Measurements from ENCODE around the gene ASCL3. TPM values are rescaled to one million over a fixed set of nuclear protein-coding genes. Genes with fewer than 3 reads are reported as not detected.
A peak's percentile ranks its signal among the peaks of the same experiment; 100 is the strongest.
"Not testable (repeated sequence)": the region's sequence is repeated elsewhere in the genome, so short reads cannot be mapped to it uniquely, and the experiment has no call there.

ASCL3 gene
- total and polyA plus RNA-seq, 10 donors = not detected

- 80 to 84% (median 81%) methylated on average over 4 of the region's 4 CpGs for WGBS, 5 donors
- Histone ChIP-seq H3K9me3 (no peaks in the 10 kb centered on the region), H3K4me1 (peaks cover 0 to 7% (median 0%) of the 10 kb centered on the region in 6 donors), H3K36me3 (peaks cover 0 to 64% (median 43%) of the 10 kb centered on the region in 6 donors), H3K27ac (peak overlapping the region in 1 of 8 donors; percentile 15), H3K4me3 (no peak overlapping the region), H3K27me3 (replicated peaks in 1 of 7) (no peaks in the 10 kb centered on the region)
- intact Hi-C loops (cut with DNase I; ENCODE audit: low total_unique reads) = no loop called here
- DNase-seq = no peak
- TF ChIP-seq POLR2A (IDR thresholded peaks at IDR 0.05) = no peak
- TF ChIP-seq, protein P1, sequence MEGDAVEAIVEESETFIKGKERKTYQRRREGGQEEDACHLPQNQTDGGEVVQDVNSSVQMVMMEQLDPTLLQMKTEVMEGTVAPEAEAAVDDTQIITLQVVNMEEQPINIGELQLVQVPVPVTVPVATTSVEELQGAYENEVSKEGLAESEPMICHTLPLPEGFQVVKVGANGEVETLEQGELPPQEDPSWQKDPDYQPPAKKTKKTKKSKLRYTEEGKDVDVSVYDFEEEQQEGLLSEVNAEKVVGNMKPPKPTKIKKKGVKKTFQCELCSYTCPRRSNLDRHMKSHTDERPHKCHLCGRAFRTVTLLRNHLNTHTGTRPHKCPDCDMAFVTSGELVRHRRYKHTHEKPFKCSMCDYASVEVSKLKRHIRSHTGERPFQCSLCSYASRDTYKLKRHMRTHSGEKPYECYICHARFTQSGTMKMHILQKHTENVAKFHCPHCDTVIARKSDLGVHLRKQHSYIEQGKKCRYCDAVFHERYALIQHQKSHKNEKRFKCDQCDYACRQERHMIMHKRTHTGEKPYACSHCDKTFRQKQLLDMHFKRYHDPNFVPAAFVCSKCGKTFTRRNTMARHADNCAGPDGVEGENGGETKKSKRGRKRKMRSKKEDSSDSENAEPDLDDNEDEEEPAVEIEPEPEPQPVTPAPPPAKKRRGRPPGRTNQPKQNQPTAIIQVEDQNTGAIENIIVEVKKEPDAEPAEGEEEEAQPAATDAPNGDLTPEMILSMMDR (IDR thresholded peaks at IDR 0.05 in 8 of 11, conservative IDR thresholded peaks at IDR 0.05 in 3 of 11) = no peak
- no peak for TF ChIP-seq POLR2AphosphoS5 (IDR thresholded peaks at IDR 0.05)
These were observed 4.6 kb upstream of the ASCL3 start for GRCh38 chr11:8947230-8947943.

GRCh38 chr11:8941341-8942103 is 1.3 kb downstream of the ASCL3 start:
- Histone ChIP-seq H3K4me3 (no peak overlapping the region), H3K36me3 (peaks cover 0 to 5% (median 0%) of the 10 kb centered on the region in 6 donors), H3K27me3 (replicated peaks in 1 of 7) (no peaks in the 10 kb centered on the region), H3K27ac (peak overlapping the region in 7 of 8 donors; percentile 6 to 80 (median 69)), H3K4me1 (peaks cover 0 to 10% (median 3%) of the 10 kb centered on the region in 6 donors), H3K9me3 (no peaks in the 10 kb centered on the region)
- intact Hi-C loops (cut with DNase I; ENCODE audit: low total_unique reads) = no loop called here
- 61 to 77% (median 64%) methylated on average over 8 of the region's 8 CpGs for WGBS, 5 donors
- DNase-seq = no peak
- TF ChIP-seq, protein P1 (IDR thresholded peaks at IDR 0.05 in 8 of 11, conservative IDR thresholded peaks at IDR 0.05 in 3 of 11) = no peak
- TF ChIP-seq POLR2A (IDR thresholded peaks at IDR 0.05) (no peak), POLR2AphosphoS5 (IDR thresholded peaks at IDR 0.05) (peak in 1 of 3 donors; percentile 42)

GRCh38 chr11:8937659-8938058 is 5.2 kb downstream of the ASCL3 start:
- TF ChIP-seq, protein P1 (IDR thresholded peaks at IDR 0.05 in 8 of 11, conservative IDR thresholded peaks at IDR 0.05 in 3 of 11) = no peak
- no peak for TF ChIP-seq POLR2AphosphoS5 (IDR thresholded peaks at IDR 0.05)
- no peak for TF ChIP-seq POLR2A (IDR thresholded peaks at IDR 0.05)

DNA sequence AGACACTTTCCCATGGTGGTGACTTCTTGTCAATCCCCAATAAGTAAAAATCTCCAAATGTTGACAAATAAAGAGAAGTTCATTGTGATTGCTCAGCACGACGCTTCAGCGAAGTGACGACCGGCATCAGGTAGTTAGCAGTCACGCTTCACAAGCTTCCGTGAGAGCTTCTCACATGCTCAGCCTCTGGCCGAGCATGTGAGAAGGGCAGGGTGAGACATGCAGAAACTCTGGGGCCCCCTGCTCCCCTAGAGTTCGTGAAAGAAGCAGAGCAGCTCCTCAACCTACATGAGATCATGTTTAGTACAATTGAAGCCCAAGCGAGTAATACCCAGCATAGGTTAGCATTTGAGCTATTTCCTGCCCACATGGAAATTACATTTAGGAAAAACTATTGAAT is 5.7 kb downstream of the ASCL3 start:
- WGBS, 5 donors = 84 to 93% (median 88%) methylated on average over 10 of the region's 10 CpGs
- no peaks in the 10 kb centered on the region for H3K36me3 ChIP-seq

More at GRCh38 chr11:8937659-8938058, 5.2 kb downstream of the ASCL3 start:
- no peak for DNase-seq
- 85 to 95% (median 88%) methylated on average over 13 to 14 of the region's 14 CpGs for WGBS, 5 donors
- H3K4me1 ChIP-seq = peaks cover 0 to 10% (median 3%) of the 10 kb centered on the region in 6 donors
- no peaks in the 10 kb centered on the region for H3K36me3 ChIP-seq
- no peak overlapping the region for H3K27ac ChIP-seq
- H3K27me3 ChIP-seq (replicated peaks in 1 of 7) = no peaks in the 10 kb centered on the region
- H3K9me3 ChIP-seq = no peaks in the 10 kb centered on the region
- intact Hi-C loops (cut with DNase I; ENCODE audit: low total_unique reads) = no loop called here
- H3K4me3 ChIP-seq = no peak overlapping the region

DNA sequence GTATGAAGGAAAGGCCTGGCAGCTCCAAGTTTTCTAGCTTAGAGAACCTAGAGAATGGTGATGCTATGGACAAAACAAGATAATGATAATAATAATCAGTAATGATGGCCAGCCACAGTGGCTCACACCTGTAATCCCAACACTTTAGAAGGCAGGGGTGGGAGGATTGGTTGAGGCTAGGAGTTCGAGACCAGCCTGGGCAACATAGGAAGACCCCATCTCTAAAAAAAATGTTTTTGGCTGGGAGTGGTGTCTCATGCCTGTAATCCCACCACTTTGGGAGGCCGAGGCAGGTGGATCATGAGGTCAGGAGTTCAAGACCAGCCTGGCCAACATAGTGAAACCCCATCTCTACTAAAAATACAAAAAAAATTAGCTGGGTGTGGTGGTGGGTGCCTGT is 7.0 kb downstream of the ASCL3 start:
- DNase-seq; H3K36me3 ChIP-seq; intact Hi-C loops (cut with DNase I; ENCODE audit: low total_unique reads); H3K27me3 ChIP-seq (replicated peaks in 1 of 7); H3K4me3 ChIP-seq; H3K9me3 ChIP-seq; H3K4me1 ChIP-seq; H3K27ac ChIP-seq: not testable (repeated sequence)
- WGBS, 5 donors = 81 to 100% (median 85%) methylated on average over 2 of the region's 2 CpGs

More for the DNA sequence above, 5.7 kb downstream of the ASCL3 start:
- intact Hi-C loops (cut with DNase I; ENCODE audit: low total_unique reads) = no loop called here
- no peak for DNase-seq
- Histone ChIP-seq H3K4me3 (no peak overlapping the region), H3K9me3 (no peaks in the 10 kb centered on the region), H3K27ac (no peak overlapping the region), H3K27me3 (replicated peaks in 1 of 7) (no peaks in the 10 kb centered on the region), H3K4me1 (peaks cover 0 to 10% (median 3%) of the 10 kb centered on the region in 6 donors)
- TF ChIP-seq, protein P1 (IDR thresholded peaks at IDR 0.05 in 8 of 11, conservative IDR thresholded peaks at IDR 0.05 in 3 of 11) = no peak
- TF ChIP-seq POLR2A (IDR thresholded peaks at IDR 0.05) (no peak), POLR2AphosphoS5 (IDR thresholded peaks at IDR 0.05) (no peak)

All from spleen (tissue), 11 donors.